Upper lobe of right lung (tissue), 1 donor: ENCODE results near the gene SLC35D3. TPM values are rescaled to one million over a fixed set of nuclear protein-coding genes. Genes with fewer than 3 reads are reported as not detected.
"Not testable (repeated sequence)": the region's sequence is repeated elsewhere in the genome, so short reads cannot be mapped to it uniquely, and the experiment has no call there.

Source experiments
- ATAC-seq: fragments of 200-7000 bp; cut with Tn5 transposase; one replicate; pipeline ENCODE4 v1.9.1; 2020; ENCODE audit warnings: mild to moderate bottlenecking, moderate library complexity
- DNase-seq: peaks from one replicate; pipeline ENCODE4 v3.0.0-alpha.2; 2020
- H3K27ac ChIP-seq: fragments of 200-600 bp; one replicate; pipeline ENCODE4 v1.8.0; 2022
- H3K27me3 ChIP-seq: fragments of 200-600 bp; one replicate; pipeline ENCODE4 v1.8.0; 2022; ENCODE audit warnings: mild to moderate bottlenecking
- H3K36me3 ChIP-seq: fragments of 200-600 bp; one replicate; pipeline ENCODE4 v1.8.0; 2022
- H3K4me1 ChIP-seq: fragments of 200-600 bp; one replicate; pipeline ENCODE4 v1.8.0; 2022
- H3K4me3 ChIP-seq: fragments of 200-600 bp; one replicate; pipeline ENCODE4 v1.8.0; 2022; ENCODE audit warnings: mild to moderate bottlenecking
- H3K9me3 ChIP-seq: fragments of 200-600 bp; one replicate; pipeline ENCODE4 v1.8.0; 2022
- intact Hi-C: fragments of 100-400 bp; cut with DNase I; formaldehyde crosslinking; loops from one replicate; pipeline ENCODE4 v1.11.0; 2022
- total RNA-seq: library from RNA; stranded (reverse); fragmentation: NEBNext Ultra II Directional; extraction: Animal tissue kit (Norgen Biotek cat#: 25700); gene quantifications from one replicate; pipeline ENCODE4 v1.2.1, GENCODE V29; 2021
- TF ChIP-seq, protein P1 (sequence below): fragments of 200-600 bp; IDR thresholded peaks from one replicate; pipeline ENCODE4 v1.8.0; 2022; ENCODE audit warnings: antibody characterized with exemption
- donor health status: DM: no; HTN: yes; CAD: no; lungs with severe emphysema.

SLC35D3 gene
- total RNA-seq, 1 donor from 2014 or later = not detected

DNA sequence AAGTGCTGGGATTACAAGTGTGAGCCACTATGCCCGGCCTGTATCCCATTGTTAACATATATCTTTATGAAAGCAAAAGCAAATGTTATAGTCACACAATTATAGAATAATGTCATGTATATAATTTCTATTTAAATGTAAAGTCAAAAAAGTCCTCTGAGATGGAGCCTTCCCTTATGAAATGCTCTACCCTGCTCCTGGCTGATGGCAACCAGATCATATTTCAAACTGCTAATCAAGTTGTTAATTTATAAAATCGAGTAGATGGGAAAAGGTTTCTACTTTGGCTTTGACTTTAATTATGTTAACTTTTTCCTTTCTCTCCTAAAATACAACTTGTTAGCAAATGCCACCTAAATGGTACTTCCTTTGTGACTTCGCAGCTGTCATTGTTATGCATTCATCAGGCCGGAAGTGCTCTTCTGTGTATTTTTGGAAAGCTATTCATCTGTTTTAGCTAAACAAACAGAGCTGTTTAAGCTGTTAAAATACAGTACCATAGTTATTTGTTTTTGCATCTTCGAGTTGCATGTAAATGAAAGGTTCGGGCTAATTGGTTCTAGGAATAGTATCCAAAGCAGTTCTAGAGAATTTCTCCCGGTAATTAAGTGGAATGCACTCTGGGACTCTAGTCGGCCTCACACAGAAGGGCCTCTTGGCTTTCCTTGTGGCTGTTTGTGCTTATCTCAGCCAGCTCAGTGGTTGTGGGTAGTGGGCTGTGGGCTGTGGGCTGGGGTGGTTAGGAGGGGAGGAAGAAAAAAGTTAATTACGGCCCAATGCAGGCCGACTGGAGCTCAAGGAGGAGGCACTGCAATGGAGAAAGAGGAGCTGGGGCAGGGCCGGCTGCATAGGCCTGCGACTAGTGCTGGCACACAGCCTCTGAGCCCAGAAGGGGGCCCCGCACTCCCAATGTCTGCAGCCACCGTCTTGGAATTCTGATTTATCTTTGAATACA is 34.8 kb downstream of the SLC35D3 start:
- intact Hi-C loops = no loop called here
- Histone ChIP-seq H3K4me1 (no peaks in the 10 kb centered on the region), H3K4me3 (no peak overlapping the region), H3K27me3 (peaks cover 8% of the 10 kb centered on the region), H3K9me3 (no peaks in the 10 kb centered on the region), H3K27ac (no peak overlapping the region), H3K36me3 (no peaks in the 10 kb centered on the region)
- ATAC-seq (no peak), DNase-seq (no peak)
- TF ChIP-seq, protein P1, sequence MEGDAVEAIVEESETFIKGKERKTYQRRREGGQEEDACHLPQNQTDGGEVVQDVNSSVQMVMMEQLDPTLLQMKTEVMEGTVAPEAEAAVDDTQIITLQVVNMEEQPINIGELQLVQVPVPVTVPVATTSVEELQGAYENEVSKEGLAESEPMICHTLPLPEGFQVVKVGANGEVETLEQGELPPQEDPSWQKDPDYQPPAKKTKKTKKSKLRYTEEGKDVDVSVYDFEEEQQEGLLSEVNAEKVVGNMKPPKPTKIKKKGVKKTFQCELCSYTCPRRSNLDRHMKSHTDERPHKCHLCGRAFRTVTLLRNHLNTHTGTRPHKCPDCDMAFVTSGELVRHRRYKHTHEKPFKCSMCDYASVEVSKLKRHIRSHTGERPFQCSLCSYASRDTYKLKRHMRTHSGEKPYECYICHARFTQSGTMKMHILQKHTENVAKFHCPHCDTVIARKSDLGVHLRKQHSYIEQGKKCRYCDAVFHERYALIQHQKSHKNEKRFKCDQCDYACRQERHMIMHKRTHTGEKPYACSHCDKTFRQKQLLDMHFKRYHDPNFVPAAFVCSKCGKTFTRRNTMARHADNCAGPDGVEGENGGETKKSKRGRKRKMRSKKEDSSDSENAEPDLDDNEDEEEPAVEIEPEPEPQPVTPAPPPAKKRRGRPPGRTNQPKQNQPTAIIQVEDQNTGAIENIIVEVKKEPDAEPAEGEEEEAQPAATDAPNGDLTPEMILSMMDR = no peak

DNA sequence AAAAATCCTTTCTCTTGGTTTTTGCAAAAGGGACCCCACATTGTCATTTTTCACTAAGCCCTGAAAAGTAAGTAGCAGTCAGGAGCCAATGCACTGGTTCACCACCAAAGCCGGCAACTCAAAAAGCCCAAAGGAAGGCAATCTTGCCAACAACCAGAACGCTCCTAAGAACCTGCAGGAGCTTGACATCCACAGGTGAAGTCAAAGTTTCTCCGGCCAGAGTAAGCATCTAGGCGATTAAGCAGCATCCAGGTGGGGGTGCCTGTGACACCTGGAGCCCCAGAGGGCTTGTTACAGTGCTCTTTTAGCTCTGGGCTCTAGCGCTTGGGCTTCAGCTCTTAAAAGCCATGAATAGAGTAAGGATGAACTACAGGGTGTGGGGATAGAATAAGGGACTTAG is 36.1 kb downstream of the SLC35D3 start:
- no peaks in the 10 kb centered on the region for H3K9me3 ChIP-seq
- ATAC-seq (no peak), DNase-seq (no peak)
- H3K4me1 ChIP-seq = no peaks in the 10 kb centered on the region
- no peaks in the 10 kb centered on the region for H3K36me3 ChIP-seq
- H3K27ac ChIP-seq = no peak overlapping the region
- intact Hi-C loops = no loop called here
- TF ChIP-seq, protein P1 = no peak
- peaks cover 8% of the 10 kb centered on the region for H3K27me3 ChIP-seq
- no peak overlapping the region for H3K4me3 ChIP-seq

DNA sequence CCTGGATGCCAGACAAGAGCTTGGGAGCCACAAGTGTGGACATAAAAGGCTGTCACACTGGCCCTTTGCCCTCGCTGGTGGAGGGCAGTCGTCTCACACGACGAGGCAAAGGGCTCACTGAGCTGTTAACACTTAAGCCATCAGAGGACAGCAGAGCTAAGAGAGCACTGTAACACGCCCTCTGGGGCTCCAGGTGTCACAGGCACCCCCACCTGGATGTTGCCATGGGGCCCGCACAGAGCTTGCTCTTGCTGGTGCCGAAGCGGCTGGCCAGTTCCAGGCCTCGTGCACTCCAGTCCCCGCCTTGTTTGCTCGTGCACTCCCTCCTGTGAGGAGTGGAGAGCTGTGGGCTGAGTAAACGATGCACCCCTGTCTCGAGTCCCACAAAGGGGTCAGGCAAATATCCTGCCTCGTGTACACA is 37.4 kb downstream of the SLC35D3 start:
- Histone ChIP-seq H3K4me3 (no peak overlapping the region), H3K4me1 (no peaks in the 10 kb centered on the region), H3K27ac (no peak overlapping the region), H3K9me3 (no peaks in the 10 kb centered on the region), H3K36me3 (no peaks in the 10 kb centered on the region), H3K27me3 (peaks cover 8% of the 10 kb centered on the region)
- TF ChIP-seq, protein P1 = no peak
- intact Hi-C loops = no loop called here
- DNase-seq (peak; percentile 68), ATAC-seq (peak; percentile 84)

DNA sequence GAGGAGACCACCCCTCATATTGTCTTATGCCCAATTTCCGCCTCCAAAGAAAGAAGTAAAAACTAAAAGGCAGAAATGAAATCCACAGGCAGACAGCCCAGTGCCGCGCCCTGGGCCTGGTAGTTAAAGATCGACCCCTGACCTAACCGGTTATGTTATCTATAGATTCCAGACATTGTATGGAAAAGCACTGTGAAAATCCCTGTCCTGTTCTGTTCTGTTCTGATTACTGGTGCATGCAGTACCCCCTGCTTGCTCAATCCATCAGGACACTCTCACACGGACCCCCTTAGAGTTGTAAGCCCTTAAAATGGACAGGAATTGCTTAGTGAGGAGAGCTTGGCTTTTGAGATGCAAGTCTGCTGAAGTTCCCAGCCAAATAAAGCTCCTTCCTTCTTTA is 37.8 kb downstream of the SLC35D3 start:
- H3K27me3 ChIP-seq, DNase-seq, H3K36me3 ChIP-seq, H3K27ac ChIP-seq, H3K4me3 ChIP-seq, H3K4me1 ChIP-seq, H3K9me3 ChIP-seq, ATAC-seq, intact Hi-C loops: not testable (repeated sequence)

DNA sequence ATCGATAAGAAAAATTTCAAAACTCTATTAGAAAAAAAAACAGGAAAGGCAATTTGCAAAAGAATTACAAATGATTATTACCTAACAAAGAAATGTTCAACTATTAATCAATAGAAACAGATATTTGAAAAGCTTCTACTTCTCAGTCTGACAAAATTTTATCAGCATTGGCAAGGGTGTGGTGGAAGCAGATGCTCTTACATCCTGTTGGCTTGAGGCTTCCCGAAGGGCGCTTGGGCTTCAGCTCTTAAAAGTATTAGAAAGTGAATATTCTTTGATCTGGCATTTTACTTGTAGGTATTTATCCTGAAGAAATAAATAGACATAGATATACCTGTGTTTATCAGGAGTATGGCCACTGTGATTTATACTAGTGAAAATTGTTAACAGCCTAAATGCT is 38.7 kb downstream of the SLC35D3 start:
- DNase-seq (no peak), ATAC-seq (no peak)
- H3K27me3 ChIP-seq = peaks cover 8% of the 10 kb centered on the region
- H3K4me3 ChIP-seq = no peak overlapping the region
- no peaks in the 10 kb centered on the region for H3K9me3 ChIP-seq
- TF ChIP-seq, protein P1 = no peak
- no peaks in the 10 kb centered on the region for H3K4me1 ChIP-seq
- no peak overlapping the region for H3K27ac ChIP-seq
- intact Hi-C loops = no loop called here
- no peaks in the 10 kb centered on the region for H3K36me3 ChIP-seq

DNA sequence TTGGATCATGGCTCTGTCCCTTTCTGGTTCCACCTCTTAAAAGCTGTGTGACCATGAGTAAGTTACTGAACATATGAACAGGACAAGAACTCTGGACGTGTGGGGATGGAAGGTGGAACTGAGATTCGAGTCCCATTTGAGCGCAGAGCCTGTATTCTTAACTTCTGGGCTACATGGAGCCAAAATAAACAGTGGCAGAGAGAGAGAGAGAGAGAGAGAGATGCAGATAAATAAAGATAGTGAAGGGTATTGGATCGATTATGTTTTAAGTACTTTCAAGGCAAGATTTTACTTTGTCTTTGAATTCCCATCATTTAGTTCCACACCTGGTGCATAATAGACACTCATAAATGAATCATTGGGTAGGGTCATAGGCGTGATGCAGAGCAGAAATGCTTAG is 39.7 kb downstream of the SLC35D3 start:
- intact Hi-C loops = no loop called here
- Histone ChIP-seq H3K36me3 (no peaks in the 10 kb centered on the region), H3K27ac (no peak overlapping the region), H3K27me3 (peaks cover 8% of the 10 kb centered on the region), H3K9me3 (no peaks in the 10 kb centered on the region), H3K4me1 (no peaks in the 10 kb centered on the region), H3K4me3 (no peak overlapping the region)
- ATAC-seq (no peak), DNase-seq (no peak)
- TF ChIP-seq, protein P1 = no peak
